ENCODE measurements around the gene CAPN9. TPM values are rescaled to one million over a fixed set of nuclear protein-coding genes. Genes with fewer than 3 reads are reported as not detected.

The CAPN9 gene
- total RNA-seq, 1 donor from 2014 or later: not detected

GRCh38 chr1:230791986-230792564 lies 44.9 kb downstream of the CAPN9 start:
- DNase-seq (ENCODE audit: extremely low spot score, unreplicated experiment): peak; percentile 69
- Mint-ChIP-seq H3K4me3 (ENCODE audit: unreplicated experiment) (no peak overlapping the region), H3K9me3 (ENCODE audit: unreplicated experiment) (no peaks in the 10 kb centered on the region), H3K36me3 (ENCODE audit: unreplicated experiment) (no peaks in the 10 kb centered on the region), H3K4me1 (ENCODE audit: unreplicated experiment) (peaks cover 14% of the 10 kb centered on the region), H3K27me3 (ENCODE audit: unreplicated experiment) (no peaks in the 10 kb centered on the region), H3K27ac (ENCODE audit: unreplicated experiment) (no peak overlapping the region)
- no peak for TF ChIP-seq CTCF (IDR thresholded peaks at IDR 0.05)

- H3K36me3 Mint-ChIP-seq (ENCODE audit: unreplicated experiment): no peaks in the 10 kb centered on the region
- H3K27me3 Mint-ChIP-seq (ENCODE audit: unreplicated experiment): no peaks in the 10 kb centered on the region
- no peak overlapping the region for H3K4me3 Mint-ChIP-seq (ENCODE audit: unreplicated experiment)
- H3K9me3 Mint-ChIP-seq (ENCODE audit: unreplicated experiment): no peaks in the 10 kb centered on the region
- no peak overlapping the region for H3K27ac Mint-ChIP-seq (ENCODE audit: unreplicated experiment)
- H3K4me1 Mint-ChIP-seq (ENCODE audit: unreplicated experiment): peaks cover 17% of the 10 kb centered on the region
- peak; percentile 56 for DNase-seq (ENCODE audit: extremely low spot score, unreplicated experiment)
- peak; percentile 34 for TF ChIP-seq CTCF (IDR thresholded peaks at IDR 0.05)
Measured at GRCh38 chr1:230792691-230793462, 45.7 kb downstream of the CAPN9 start.

- no peak overlapping the region for H3K4me3 Mint-ChIP-seq (ENCODE audit: unreplicated experiment)
Measured at GRCh38 chr1:230793463-230793745, 46.2 kb downstream of the CAPN9 start.

GRCh38 chr1:230794431-230794830 lies 47.2 kb downstream of the CAPN9 start:
- H3K9me3 Mint-ChIP-seq (ENCODE audit: unreplicated experiment): no peaks in the 10 kb centered on the region
- DNase-seq (ENCODE audit: extremely low spot score, unreplicated experiment): peak; percentile 86
- no peak overlapping the region for H3K4me3 Mint-ChIP-seq (ENCODE audit: unreplicated experiment)
- no peaks in the 10 kb centered on the region for H3K36me3 Mint-ChIP-seq (ENCODE audit: unreplicated experiment)
- no peak overlapping the region for H3K27ac Mint-ChIP-seq (ENCODE audit: unreplicated experiment)
- H3K4me1 Mint-ChIP-seq (ENCODE audit: unreplicated experiment): peaks cover 22% of the 10 kb centered on the region
- no peaks in the 10 kb centered on the region for H3K27me3 Mint-ChIP-seq (ENCODE audit: unreplicated experiment)
- TF ChIP-seq CTCF (IDR thresholded peaks at IDR 0.05): no peak

More at GRCh38 chr1:230793463-230793745, 46.2 kb downstream of the CAPN9 start:
- Mint-ChIP-seq H3K36me3 (ENCODE audit: unreplicated experiment) (no peaks in the 10 kb centered on the region), H3K4me1 (ENCODE audit: unreplicated experiment) (peaks cover 20% of the 10 kb centered on the region), H3K27me3 (ENCODE audit: unreplicated experiment) (no peaks in the 10 kb centered on the region), H3K9me3 (ENCODE audit: unreplicated experiment) (no peaks in the 10 kb centered on the region), H3K27ac (ENCODE audit: unreplicated experiment) (no peak overlapping the region)
- TF ChIP-seq CTCF (IDR thresholded peaks at IDR 0.05): no peak
- no peak for DNase-seq (ENCODE audit: extremely low spot score, unreplicated experiment)

- peaks cover 22% of the 10 kb centered on the region for H3K4me1 Mint-ChIP-seq (ENCODE audit: unreplicated experiment)
- H3K27ac Mint-ChIP-seq (ENCODE audit: unreplicated experiment): no peak overlapping the region
- no peaks in the 10 kb centered on the region for H3K27me3 Mint-ChIP-seq (ENCODE audit: unreplicated experiment)
- no peak overlapping the region for H3K4me3 Mint-ChIP-seq (ENCODE audit: unreplicated experiment)
- TF ChIP-seq CTCF (IDR thresholded peaks at IDR 0.05): no peak
- H3K9me3 Mint-ChIP-seq (ENCODE audit: unreplicated experiment): no peaks in the 10 kb centered on the region
- DNase-seq (ENCODE audit: extremely low spot score, unreplicated experiment): peak; percentile 62
- no peaks in the 10 kb centered on the region for H3K36me3 Mint-ChIP-seq (ENCODE audit: unreplicated experiment)
Measured at GRCh38 chr1:230794871-230795605, 47.9 kb downstream of the CAPN9 start.

All from osteocyte (in vitro differentiated cells).